ENCODE results near the gene PLCD3. TPM values are rescaled to one million over a fixed set of nuclear protein-coding genes. Genes with fewer than 3 reads are reported as not detected.

Gene PLCD3
- total and polyA plus RNA-seq, 10 of the 15 experiments (the other 5 are each of a cell fraction or from before 2014, with no cell fraction given), result 0.02 to 1.6 (median 0.44) TPM

DNA sequence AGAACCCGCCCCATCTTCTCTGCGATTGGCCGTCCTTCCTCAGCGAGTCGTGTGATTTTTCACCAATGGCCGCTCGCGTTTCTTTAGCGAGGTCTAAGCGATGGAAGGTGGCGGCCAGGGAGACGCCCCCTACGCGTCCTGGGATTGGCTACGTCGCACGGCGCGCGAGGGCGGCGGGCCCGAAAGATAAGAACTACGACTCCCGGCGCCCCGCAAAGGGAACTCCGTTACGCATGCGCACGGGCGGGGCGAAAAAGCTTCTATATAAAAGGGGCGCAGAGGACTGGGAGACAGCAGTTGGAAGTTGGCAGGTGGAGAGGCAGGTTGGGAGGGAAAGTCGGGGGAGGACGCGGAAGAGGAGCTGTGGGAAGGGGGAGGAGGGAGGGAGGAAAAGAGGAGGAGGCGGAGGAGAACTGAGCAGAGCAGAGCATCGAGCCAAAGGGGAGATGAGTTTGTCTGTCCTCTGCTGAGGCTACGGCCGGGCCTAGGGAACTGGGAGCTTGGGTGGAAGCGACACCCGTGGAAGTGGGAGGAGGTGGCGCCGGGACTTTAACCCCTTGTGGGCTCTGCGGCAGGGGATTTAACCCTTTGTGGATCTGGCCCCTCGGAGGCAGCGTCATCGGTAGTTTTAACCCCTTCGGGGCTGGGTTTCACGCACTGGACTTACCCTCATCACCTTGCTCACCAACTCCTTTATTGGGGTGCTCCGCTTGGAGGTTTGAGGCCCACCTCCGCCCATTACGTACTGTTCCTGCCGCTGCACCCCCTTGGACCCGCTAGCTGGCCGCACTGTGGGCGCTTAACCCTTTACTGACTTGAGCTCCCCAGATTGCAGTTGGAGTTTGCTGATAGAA, 16.1 kb upstream of the PLCD3 start, which contains the start of gene HEXIM1 (continued):
- no peak; the same call in 1 of the 2 replicates for TF ChIP-seq NFXL1 (IDR thresholded peaks at IDR 0.05; ENCODE audit: borderline replicate concordance)
- TF ChIP-seq RBBP5 (conservative IDR thresholded peaks at IDR 0.05), result no peak
- peak; percentile 96; the same call in 1 of the 2 replicates for TF ChIP-seq MTA3 (IDR thresholded peaks at IDR 0.05; ENCODE audit: borderline replicate concordance, low read length)
- TF ChIP-seq JUNB (IDR thresholded peaks at IDR 0.05), result no peak; the same call in 1 of the 2 replicates
- TF ChIP-seq LARP7 (IDR thresholded peaks at IDR 0.05), result peak; percentile 97
- TF ChIP-seq ZNF274 (IDR thresholded peaks at IDR 0.05; ENCODE audit: insufficient read depth, insufficient read length), result no peak
- peak; percentile 99 for TF ChIP-seq POU2F2 (IDR thresholded peaks at IDR 0.05; ENCODE audit: borderline replicate concordance, low read depth, low read length)
- peak; percentile 100 for TF ChIP-seq POLR2A (IDR thresholded peaks at IDR 0.05; ENCODE audit: low read depth, low read length)
- TF ChIP-seq IKZF1 (conservative IDR thresholded peaks at IDR 0.05), result peak; percentile 95
- peak; percentile 99 for TF ChIP-seq IKZF2 (IDR thresholded peaks at IDR 0.05)
- no peak; the same call in none of the 2 replicates for TF ChIP-seq TBL1XR1 (IDR thresholded peaks at IDR 0.05; ENCODE audit: low read depth, low read length)
- 0 out of 4 replicates have a peak, but pooled peaks of 1 of the 2 experiments have one; percentile 10 for TF ChIP-seq CEBPB (IDR thresholded peaks at IDR 0.05; ENCODE audit: borderline replicate concordance in 1 of 2, low read depth in 2 of 2, low read length in 2 of 2)
- TF ChIP-seq, protein P1, sequence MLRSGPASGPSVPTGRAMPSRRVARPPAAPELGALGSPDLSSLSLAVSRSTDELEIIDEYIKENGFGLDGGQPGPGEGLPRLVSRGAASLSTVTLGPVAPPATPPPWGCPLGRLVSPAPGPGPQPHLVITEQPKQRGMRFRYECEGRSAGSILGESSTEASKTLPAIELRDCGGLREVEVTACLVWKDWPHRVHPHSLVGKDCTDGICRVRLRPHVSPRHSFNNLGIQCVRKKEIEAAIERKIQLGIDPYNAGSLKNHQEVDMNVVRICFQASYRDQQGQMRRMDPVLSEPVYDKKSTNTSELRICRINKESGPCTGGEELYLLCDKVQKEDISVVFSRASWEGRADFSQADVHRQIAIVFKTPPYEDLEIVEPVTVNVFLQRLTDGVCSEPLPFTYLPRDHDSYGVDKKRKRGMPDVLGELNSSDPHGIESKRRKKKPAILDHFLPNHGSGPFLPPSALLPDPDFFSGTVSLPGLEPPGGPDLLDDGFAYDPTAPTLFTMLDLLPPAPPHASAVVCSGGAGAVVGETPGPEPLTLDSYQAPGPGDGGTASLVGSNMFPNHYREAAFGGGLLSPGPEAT (IDR thresholded peaks at IDR 0.05; ENCODE audit: low read depth), result peak; percentile 88
- TF ChIP-seq PAX8 (IDR thresholded peaks at IDR 0.05), result no peak
- TF ChIP-seq BMI1 (IDR thresholded peaks at IDR 0.05; ENCODE audit: borderline replicate concordance), result peak; percentile 89
- no peak for TF ChIP-seq JUND (IDR thresholded peaks at IDR 0.05; ENCODE audit: low read depth, low read length)
- TF ChIP-seq SMARCA5 (IDR thresholded peaks at IDR 0.05), result peak; percentile 59; the same call in 1 of the 2 replicates
- peak; percentile 94 for TF ChIP-seq RCOR1 (conservative IDR thresholded peaks at IDR 0.05; ENCODE audit: low read depth, low read length)
- TF ChIP-seq SMC3 (IDR thresholded peaks at IDR 0.05; ENCODE audit: borderline replicate concordance, low read length), result no peak
- no peak for TF ChIP-seq SPI1 (IDR thresholded peaks at IDR 0.05; ENCODE audit: borderline replicate concordance, insufficient read depth, low read depth, low read length)
- TF ChIP-seq CHD4 (IDR thresholded peaks at IDR 0.05), result no peak
- no peak; the same call in none of the 2 replicates for TF ChIP-seq CREM (IDR thresholded peaks at IDR 0.05; ENCODE audit: low read depth)
- TF ChIP-seq, protein P2, sequence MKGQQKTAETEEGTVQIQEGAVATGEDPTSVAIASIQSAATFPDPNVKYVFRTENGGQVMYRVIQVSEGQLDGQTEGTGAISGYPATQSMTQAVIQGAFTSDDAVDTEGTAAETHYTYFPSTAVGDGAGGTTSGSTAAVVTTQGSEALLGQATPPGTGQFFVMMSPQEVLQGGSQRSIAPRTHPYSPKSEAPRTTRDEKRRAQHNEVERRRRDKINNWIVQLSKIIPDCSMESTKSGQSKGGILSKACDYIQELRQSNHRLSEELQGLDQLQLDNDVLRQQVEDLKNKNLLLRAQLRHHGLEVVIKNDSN (IDR thresholded peaks at IDR 0.05; ENCODE audit: borderline replicate concordance, extremely low read length, insufficient read depth, low read depth, low read length), result no peak
- peak; percentile 99 for TF ChIP-seq BACH1 (IDR thresholded peaks at IDR 0.05; ENCODE audit: borderline replicate concordance)
- TF ChIP-seq STAT3 (IDR thresholded peaks at IDR 0.05; ENCODE audit: low read depth, low read length), result 0 out of 2 replicates have a peak, but pooled peaks have one; percentile 6
- TF ChIP-seq, protein P3, sequence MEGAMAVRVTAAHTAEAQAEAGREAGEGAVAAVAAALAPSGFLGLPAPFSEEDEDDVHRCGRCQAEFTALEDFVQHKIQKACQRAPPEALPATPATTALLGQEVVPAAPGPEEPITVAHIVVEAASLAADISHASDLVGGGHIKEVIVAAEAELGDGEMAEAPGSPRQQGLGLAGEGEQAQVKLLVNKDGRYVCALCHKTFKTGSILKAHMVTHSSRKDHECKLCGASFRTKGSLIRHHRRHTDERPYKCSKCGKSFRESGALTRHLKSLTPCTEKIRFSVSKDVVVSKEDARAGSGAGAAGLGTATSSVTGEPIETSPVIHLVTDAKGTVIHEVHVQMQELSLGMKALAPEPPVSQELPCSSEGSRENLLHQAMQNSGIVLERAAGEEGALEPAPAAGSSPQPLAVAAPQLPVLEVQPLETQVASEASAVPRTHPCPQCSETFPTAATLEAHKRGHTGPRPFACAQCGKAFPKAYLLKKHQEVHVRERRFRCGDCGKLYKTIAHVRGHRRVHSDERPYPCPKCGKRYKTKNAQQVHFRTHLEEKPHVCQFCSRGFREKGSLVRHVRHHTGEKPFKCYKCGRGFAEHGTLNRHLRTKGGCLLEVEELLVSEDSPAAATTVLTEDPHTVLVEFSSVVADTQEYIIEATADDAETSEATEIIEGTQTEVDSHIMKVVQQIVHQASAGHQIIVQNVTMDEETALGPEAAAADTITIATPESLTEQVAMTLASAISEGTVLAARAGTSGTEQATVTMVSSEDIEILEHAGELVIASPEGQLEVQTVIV (IDR thresholded peaks at IDR 0.05; ENCODE audit: borderline replicate concordance, partially characterized antibody), result peak; percentile 80
- TF ChIP-seq MXI1 (IDR thresholded peaks at IDR 0.05; ENCODE audit: low read depth, low read length), result no peak
- peak; percentile 100 for TF ChIP-seq POLR2AphosphoS2 (IDR thresholded peaks at IDR 0.05; ENCODE audit: low read depth, low read length)
